Ramos (cell line): ENCODE results near the gene MCOLN1.
"Not testable (repeated sequence)": the region's sequence is repeated elsewhere in the genome, so short reads cannot be mapped to it uniquely, and the experiment has no call there.

Experiments
- in situ Hi-C: fragments of 300-500 bp; cut with MboI; formaldehyde crosslinking; loops from one replicate; pipeline ENCODE4 v1.14.3; 2022; ENCODE audit warnings: low sequenced_read_pairs; ENCODE audit not compliant: unreplicated experiment

MCOLN1 gene

GRCh38 chr19:7561325-7561724 lies 38.9 kb downstream of the MCOLN1 start:
- in situ Hi-C loops = no loop called here

- in situ Hi-C loops = no loop called here
These were observed 40.4 kb downstream of the MCOLN1 start for GRCh38 chr19:7562646-7563393.

GRCh38 chr19:7564866-7565265 lies 42.4 kb downstream of the MCOLN1 start:
- in situ Hi-C loops = loop anchor here (5.0 kb wide), 1 partner anchor 237 kb away; no protein-coding TSS in a partner anchor

- in situ Hi-C loops = loop anchor here (5.0 kb wide), 1 partner anchor 237 kb away; no protein-coding TSS in a partner anchor
These were observed 42.9 kb downstream of the MCOLN1 start for GRCh38 chr19:7565332-7565731.

- in situ Hi-C loops = no loop called here
These were observed 48.3 kb downstream of the MCOLN1 start for GRCh38 chr19:7570761-7571160.

- in situ Hi-C loops = no loop called here
These were observed 53.1 kb downstream of the MCOLN1 start for GRCh38 chr19:7575434-7576040.

GRCh38 chr19:7577422-7577821 lies 55.0 kb downstream of the MCOLN1 start:
- in situ Hi-C loops = not testable (repeated sequence)

GRCh38 chr19:7578127-7578526 lies 55.7 kb downstream of the MCOLN1 start:
- in situ Hi-C loops = no loop called here

GRCh38 chr19:7579182-7579581 lies 56.8 kb downstream of the MCOLN1 start:
- in situ Hi-C loops = no loop called here

GRCh38 chr19:7582446-7582845 lies 60.0 kb downstream of the MCOLN1 start:
- in situ Hi-C loops = no loop called here
